HTR-8/SVneo (cell line): ENCODE results near the gene RNF182.
"Not testable (repeated sequence)": the region's sequence is repeated elsewhere in the genome, so short reads cannot be mapped to it uniquely, and the experiment has no call there.

Experiments
- DNase-seq: peaks from one replicate; pipeline ENCODE4 v3.0.0; 2011; ENCODE audit warnings: low spot score, mixed read lengths; ENCODE audit not compliant: insufficient read length
- FAIRE-seq: peaks from 2 replicates; lab custom pipeline; 2011; peaks lifted over from hg19 to GRCh38; lab: Jason Lieb, UNC

RNF182 gene

GRCh38 chr6:13916230-13916944 lies 8.4 kb upstream of the RNF182 start:
- DNase-seq: no peak
- no peak for FAIRE-seq

GRCh38 chr6:13917141-13917540 lies 7.6 kb upstream of the RNF182 start:
- FAIRE-seq: no peak
- DNase-seq: no peak

GRCh38 chr6:13918686-13919250 lies 6.0 kb upstream of the RNF182 start:
- no peak for DNase-seq
- peak; percentile 20 for FAIRE-seq

- no peak for DNase-seq
- no peak for FAIRE-seq
Observed at GRCh38 chr6:13919861-13920260, 4.9 kb upstream of the RNF182 start.

GRCh38 chr6:13920552-13920951 lies 4.2 kb upstream of the RNF182 start:
- DNase-seq (no peak), FAIRE-seq (no peak)

- DNase-seq (no peak), FAIRE-seq (no peak)
Observed at GRCh38 chr6:13922750-13923149, 2.0 kb upstream of the RNF182 start.

- DNase-seq: peak; percentile 39
- FAIRE-seq: no peak
Observed at GRCh38 chr6:13923527-13924145, 1.1 kb upstream of the RNF182 start.

- peak; percentile 65 for DNase-seq
- peak; percentile 67 for FAIRE-seq
Observed at GRCh38 chr6:13924146-13924948, 405 bp upstream of the RNF182 start.

- FAIRE-seq (no peak), DNase-seq (no peak)
Observed at GRCh38 chr6:13926378-13926777, 1.6 kb downstream of the RNF182 start.

GRCh38 chr6:13927203-13927602 lies 2.5 kb downstream of the RNF182 start:
- FAIRE-seq: no peak

GRCh38 chr6:13929196-13929595 lies 4.4 kb downstream of the RNF182 start:
- DNase-seq (no peak), FAIRE-seq (no peak)

More at GRCh38 chr6:13927203-13927602, 2.5 kb downstream of the RNF182 start:
- DNase-seq: no peak

- FAIRE-seq: no peak
Observed at GRCh38 chr6:13931797-13932402, 7.1 kb downstream of the RNF182 start.

GRCh38 chr6:13932785-13933184 lies 8.0 kb downstream of the RNF182 start:
- no peak for DNase-seq
- no peak for FAIRE-seq

More at GRCh38 chr6:13931797-13932402, 7.1 kb downstream of the RNF182 start:
- no peak for DNase-seq

- no peak for FAIRE-seq
- no peak for DNase-seq
Observed at GRCh38 chr6:13934721-13935120, 10.0 kb downstream of the RNF182 start.

- FAIRE-seq: no peak
- DNase-seq: no peak
Observed at GRCh38 chr6:13935190-13935880, 10.6 kb downstream of the RNF182 start.

- DNase-seq, FAIRE-seq: not testable (repeated sequence)
Observed at GRCh38 chr6:13935881-13936261, 11.1 kb downstream of the RNF182 start.

- no peak for FAIRE-seq
Observed at GRCh38 chr6:13941902-13942301, 17.1 kb downstream of the RNF182 start.

GRCh38 chr6:13943943-13944342 lies 19.2 kb downstream of the RNF182 start:
- no peak for FAIRE-seq
- DNase-seq: no peak

More at GRCh38 chr6:13941902-13942301, 17.1 kb downstream of the RNF182 start:
- no peak for DNase-seq

- FAIRE-seq (no peak), DNase-seq (no peak)
Observed at GRCh38 chr6:13946506-13946905, 21.8 kb downstream of the RNF182 start.
